Dedifferentiated amniotic fluid mesenchymal stem cell (primary cell): ENCODE results near the gene FMNL3.
A peak's percentile ranks its signal among the peaks of the same experiment; 100 is the strongest.
"Not testable (repeated sequence)": the region's sequence is repeated elsewhere in the genome, so short reads cannot be mapped to it uniquely, and the experiment has no call there.

ENCODE experiments used
- DNase-seq: peaks from one replicate; pipeline ENCODE4 v3.0.0-alpha.2; 2016; ENCODE audit errors: extremely low spot score

FMNL3 gene

GRCh38 chr12:49713952-49714351 lies 6.7 kb upstream of the FMNL3 start:
- DNase-seq, result not testable (repeated sequence)

DNA sequence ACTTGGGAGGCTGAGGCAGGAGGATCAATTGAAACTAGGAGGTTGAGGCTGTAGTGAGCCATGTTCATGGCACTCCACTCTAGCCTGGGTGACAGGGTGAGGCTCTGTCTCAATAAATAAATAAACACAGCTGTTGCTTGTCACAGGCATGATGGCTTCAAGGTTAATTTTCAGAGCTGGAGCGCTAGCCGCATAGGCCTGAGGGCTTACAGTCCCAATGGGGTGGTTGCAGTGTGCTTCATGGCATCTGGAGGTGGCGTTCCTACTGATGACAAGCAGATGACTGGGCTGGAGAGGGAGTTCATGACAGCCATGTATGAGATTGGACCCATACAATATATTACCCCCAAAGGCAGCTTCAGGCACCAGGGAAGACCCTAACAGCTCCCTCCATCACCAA lies 1.6 kb upstream of the FMNL3 start:
- no peak for DNase-seq

- DNase-seq, result no peak
Measured at GRCh38 chr12:49707812-49708147, 575 bp upstream of the FMNL3 start.

DNA sequence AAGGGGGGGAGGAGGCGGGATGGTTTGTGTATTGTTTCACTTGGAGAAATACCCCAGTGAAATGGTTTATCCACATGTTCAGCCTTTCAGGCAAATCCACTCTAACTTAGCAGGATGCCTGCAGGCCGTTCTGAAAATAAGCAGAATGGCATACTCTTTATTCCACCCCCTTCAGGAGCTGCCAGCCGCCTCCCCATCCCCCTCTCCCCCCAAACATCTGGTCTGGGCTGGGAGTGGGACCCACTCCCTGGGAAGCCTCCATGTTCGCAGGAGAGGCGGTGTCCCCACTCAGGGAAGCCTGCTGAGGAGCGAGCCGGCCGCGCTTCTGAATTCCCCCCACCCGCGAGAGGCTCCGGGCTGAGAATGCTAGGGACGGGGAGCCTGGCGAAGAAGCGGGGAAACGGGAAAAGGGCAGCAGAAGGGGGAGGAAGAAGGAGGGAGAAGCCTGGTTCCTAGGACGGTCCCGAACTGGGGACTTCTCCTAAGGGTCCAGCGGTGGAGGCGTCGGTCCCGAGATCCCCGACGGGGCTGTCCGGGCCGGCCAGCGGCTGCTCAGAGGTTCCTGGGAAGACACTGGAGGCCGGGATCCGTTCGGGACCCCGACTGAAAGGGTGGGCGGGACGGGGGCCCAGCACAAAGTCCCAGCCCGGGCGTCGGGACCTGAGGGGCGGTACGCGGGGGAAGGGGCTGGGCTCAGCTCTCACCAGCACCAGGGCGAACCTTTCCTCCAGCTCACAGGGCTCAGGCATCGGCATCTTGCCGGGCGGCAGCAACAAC lies 666 bp downstream of the FMNL3 start:
- DNase-seq, result peak; percentile 26

- DNase-seq, result no peak
Measured at GRCh38 chr12:49705479-49706134, 1.6 kb downstream of the FMNL3 start.

GRCh38 chr12:49703647-49704137 lies 3.5 kb downstream of the FMNL3 start:
- DNase-seq, result no peak

DNA sequence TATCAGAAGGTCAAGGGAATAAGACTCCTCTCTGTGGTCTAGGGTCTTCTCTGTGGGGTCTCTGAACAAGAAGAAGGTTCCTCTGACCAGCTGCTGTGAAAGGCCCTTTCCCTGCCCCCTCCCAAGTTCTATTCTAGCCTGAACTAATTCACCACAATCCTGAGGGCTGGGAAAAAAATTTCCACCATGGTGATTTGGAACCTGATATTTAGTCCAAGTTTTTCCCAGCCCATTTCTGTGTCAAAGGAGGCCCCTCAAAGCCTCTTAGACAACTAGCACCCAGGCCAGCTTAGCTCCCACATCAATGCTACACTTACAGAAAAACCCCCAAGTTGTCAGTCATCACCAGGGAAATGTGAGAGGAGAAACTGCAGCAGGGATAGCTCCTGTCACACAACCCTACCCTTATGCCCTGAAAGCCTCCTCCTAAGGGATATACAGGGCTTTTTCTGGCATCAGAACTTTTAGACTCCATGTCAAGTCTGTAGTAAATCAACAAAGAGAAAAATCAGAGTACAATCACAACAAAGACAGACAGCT lies 4.5 kb downstream of the FMNL3 start:
- DNase-seq, result no peak

DNA sequence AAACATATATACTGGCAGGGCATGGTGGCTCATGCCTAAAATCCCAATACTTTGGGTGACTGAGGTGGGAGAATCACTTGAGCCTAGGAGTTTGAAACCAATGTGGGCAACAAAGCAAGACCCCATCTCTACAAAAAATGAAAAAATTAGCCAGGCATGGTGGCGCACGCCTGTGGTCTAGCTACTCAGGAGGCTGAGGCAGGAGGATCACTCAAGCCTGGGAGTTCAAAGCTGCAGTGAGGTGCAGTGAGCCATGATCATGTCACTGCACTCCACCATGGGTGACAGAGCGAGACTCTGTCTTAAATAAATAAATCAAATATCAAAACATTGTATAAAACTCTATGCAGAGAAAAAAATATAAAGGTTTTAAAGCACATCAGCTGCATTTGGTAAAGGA lies 5.2 kb downstream of the FMNL3 start:
- DNase-seq, result no peak

- no peak for DNase-seq
Measured at GRCh38 chr12:49698619-49699545, 8.3 kb downstream of the FMNL3 start.

DNA sequence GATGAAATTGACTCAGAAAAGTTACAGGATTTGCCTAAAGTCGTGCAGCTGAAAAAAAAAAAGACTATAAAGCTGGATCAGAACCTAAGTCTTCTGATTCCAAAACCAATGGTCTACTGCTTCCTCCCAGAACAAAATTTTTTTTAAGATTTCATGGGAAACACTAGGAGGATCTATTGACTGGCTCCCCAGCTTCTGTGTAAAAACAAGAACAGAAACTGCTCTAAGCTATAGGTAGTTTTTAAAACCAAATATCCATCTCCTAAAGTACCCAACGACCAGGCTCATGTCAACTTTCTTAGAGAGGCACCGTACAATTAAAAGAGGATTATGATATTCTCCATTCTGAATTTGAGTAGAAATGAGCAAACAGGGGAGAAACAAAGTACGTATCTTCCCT lies 9.4 kb downstream of the FMNL3 start:
- DNase-seq, result no peak

DNA sequence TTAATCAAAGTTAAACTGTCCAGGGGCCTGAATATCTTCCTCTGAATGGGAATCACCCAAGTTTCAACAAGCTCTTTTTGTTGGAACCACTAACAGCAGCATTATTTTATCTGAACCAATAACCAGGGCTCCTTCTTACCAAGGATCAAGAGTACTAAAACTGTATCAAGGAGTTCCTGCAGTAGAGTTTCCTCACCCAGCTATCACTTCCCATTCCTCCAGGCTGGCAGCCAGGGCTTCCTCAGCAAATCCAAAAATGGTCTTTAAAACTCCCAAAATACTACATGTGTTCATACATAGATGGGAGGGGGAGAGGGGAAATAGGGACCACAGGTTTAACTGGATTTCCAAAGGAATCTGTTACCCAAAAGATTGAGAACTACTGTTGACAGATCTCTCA lies 10.5 kb downstream of the FMNL3 start:
- DNase-seq, result no peak

DNA sequence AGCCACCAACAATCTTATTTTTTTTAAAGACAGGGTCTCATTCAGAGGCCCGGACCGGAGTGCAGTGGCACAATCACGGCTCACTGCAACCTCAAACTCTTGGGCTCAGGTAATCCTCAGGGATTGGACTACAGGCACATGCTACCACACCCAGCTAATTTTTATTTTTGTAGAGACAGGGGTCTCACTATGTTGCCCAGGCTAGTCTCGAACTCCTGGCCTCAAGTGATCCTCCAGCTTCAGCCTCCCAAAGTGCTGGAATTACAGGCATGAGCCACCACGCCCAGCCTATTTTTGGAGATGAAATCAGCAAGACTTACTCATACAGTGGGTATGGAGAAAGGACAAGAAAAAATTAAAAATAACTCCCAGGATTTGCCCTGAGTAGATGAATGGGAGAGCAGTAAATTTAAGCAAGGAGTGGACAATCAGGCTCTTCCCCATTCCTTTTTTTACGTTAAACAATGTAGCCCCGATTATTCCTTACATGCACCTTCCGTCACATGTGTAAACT lies 13.2 kb downstream of the FMNL3 start:
- DNase-seq, result no peak

GRCh38 chr12:49692851-49693250 lies 14.4 kb downstream of the FMNL3 start:
- DNase-seq, result no peak

DNA sequence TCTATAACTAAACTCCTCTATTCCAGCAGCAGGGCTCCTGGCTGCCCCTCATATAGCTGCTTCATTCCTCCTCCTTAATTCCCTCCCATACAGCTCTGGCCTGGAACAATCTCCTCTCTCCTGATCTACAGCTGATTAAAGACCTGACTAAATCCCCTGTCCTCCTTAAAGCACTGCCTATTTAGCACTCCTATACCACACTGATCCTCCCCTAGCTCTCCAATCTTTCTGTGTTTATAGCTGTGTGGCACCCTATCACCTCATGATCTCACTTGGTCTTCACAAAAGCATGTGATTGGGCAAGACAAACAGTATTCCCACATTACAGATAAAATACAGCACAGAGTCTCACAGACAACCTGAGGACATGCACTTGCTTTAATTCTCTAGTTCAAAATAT lies 17.4 kb downstream of the FMNL3 start:
- DNase-seq, result no peak

DNA sequence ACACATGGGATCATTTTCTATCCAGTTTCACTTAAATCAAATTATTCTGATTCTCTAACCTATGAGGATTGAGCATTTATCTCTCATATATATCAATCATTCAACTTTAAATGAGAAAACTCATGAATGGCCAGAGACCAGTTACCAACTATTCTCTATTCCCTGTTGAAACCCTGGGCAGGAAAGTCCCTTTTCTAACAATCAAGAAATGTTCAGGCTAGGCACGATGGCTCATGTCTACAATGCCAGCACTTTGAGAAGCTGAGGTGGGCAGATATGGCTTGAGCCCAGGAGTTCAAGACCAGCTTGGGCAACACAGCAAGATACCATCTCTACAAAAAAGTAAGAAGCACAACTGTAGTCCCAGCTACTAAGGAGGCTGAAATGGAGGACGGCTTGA lies 18.0 kb downstream of the FMNL3 start:
- no peak for DNase-seq

- DNase-seq, result no peak
Measured at GRCh38 chr12:49687941-49688340, 19.3 kb downstream of the FMNL3 start.

GRCh38 chr12:49684310-49684854 lies 22.8 kb downstream of the FMNL3 start:
- no peak for DNase-seq

DNA sequence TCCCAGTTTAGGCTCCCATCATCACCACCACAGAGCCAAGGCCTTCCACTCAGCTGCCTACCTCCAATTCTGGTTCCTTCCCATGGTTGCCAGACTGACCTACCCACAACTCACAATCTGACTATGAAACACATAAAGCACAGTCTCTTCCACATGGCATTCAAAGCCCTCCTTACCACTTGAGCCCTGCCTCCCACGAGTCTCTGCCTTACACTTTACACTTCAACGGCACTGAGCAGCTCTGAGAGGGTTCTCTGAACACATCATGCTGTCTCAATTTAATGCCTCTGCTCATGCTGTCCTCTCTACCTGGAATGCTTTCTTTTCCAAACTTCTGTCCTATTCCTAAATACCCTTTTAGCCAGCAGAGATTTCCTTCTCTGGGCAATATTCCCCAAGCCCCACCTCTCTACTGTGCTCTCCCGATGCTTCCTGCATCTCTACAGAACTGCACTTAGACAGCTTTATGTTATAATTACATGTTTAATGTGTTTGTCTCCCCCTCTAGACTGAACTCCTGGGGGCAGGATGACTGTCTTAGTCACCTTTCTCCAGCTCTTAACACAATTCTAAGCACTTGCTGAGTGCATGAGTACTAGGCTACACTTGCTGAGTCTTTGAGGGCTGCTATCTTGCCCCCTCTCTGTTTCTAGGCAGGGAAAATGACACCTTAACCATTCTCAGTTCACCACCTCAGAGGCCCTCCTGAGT lies 23.5 kb downstream of the FMNL3 start:
- no peak for DNase-seq

- no peak for DNase-seq
Measured at GRCh38 chr12:49680075-49680474, 27.1 kb downstream of the FMNL3 start.

DNA sequence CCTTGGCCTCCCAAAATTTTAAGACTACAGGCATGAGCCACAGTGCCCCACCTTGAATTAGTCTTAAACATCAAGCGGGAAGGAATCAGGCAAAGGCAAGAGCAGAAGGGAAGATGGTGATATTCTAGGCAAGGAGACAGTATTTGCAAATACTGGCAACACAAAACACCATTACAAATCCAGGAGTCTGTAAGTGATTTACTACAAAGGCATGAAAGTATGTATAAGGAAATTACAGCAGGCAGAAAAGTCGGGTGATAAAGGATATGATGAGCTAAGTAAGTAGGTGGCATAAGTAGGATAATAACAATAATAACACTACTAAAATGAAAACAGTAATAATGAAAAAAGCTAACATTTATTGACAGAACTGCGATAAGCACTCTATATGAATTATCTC lies 28.5 kb downstream of the FMNL3 start:
- no peak for DNase-seq

- no peak for DNase-seq
Measured at GRCh38 chr12:49675137-49675536, 32.1 kb downstream of the FMNL3 start.
